ENCODE data around the gene MEIS2. TPM values are rescaled to one million over a fixed set of nuclear protein-coding genes. Genes with fewer than 3 reads are reported as not detected.

The MEIS2 gene
- total RNA-seq, 1 donor from 2014 or later, result not detected

DNA sequence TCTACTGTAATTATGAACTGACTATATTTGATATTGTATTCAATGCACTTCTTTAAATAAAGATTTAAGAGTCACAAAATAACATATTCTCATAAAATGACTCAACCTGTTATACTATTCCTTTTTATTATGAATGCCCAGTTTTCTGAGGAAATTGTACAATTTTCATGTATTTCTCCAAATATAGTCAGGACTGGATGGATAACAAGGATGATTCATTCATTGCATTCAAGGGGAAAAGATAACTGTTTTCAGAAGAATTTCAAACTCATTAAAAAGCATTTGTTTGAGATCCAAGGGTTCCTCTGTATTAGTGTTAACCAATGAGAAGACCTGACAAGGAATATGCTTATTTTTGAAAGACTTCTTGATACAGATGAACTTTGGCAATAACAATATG is 163.7 kb downstream of the MEIS2 start:
- intact Hi-C loops (cut with micrococcal nuclease), result no loop called here

DNA sequence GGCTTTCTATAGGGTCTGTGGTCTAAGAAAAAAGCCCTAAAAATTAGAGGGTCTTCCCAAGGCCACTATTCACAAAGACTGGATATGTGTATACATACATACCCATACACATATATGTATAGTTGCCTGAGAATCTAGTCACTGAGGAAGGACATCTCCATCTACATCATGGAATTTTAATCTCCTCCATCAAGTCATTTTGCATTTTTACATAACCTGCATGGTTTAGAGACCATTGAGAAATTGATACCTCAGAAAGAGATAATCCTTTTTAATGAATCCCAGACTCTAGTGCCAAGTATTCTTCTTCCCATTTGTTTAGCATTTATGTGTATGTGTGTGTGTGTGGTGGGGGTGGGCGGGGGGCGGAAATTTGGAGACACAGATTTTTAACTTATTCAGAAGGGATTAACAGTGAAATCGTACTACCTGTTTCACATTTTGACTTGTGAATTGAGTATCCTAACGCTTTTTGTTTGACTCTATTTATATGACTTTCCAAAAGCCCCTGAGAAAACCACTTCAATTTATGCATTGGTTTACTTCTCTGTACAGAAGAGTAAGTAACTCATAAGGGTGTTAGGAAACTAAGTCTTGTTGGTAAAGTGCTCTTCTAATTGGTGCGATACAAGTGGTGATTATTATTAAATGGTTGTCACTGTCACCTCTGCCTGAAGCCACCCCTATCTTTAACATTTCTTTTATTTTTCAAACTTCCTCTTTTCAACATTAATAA is 166.9 kb downstream of the MEIS2 start:
- intact Hi-C loops (cut with micrococcal nuclease), result no loop called here

DNA sequence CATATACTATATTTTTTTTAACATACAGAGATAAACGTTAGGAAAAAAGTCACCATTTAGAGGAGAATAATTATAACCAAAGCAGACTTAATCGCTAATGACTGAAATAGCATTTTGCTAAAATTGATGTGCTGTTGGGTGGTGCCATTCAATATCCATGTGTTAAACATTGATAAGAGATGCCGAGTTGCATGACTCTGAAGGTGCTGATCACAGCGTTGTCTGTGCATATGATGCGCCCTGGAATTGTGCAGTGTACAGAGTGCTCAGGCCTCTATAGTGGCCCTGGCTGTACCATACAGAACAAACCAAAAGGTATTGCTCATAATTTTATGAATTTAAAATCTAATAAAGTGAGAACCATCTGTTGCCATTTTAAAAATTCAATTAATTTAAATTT is 168.3 kb downstream of the MEIS2 start:
- intact Hi-C loops (cut with micrococcal nuclease), result no loop called here

DNA sequence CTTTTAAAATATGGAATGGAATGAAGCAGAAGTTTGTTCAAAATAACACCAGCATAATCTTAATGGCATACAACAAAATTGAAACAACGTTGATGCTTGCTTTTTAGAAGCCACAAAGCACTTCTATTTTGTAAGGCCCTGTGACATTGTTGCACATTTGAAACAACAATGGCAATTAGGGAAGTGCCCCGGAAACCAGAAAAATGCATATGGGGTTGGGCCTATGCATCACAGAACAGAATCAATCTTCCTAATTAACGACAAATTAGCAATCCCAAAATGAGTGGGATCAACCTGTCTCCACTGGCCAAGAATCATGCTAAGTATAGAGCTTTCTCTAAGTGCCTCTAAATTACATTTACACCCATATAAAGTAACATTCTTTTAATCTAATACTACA is 168.9 kb downstream of the MEIS2 start:
- intact Hi-C loops (cut with micrococcal nuclease), result no loop called here

GRCh38 chr15:36926427-36926825 is 173.9 kb downstream of the MEIS2 start:
- intact Hi-C loops (cut with micrococcal nuclease), result no loop called here

DNA sequence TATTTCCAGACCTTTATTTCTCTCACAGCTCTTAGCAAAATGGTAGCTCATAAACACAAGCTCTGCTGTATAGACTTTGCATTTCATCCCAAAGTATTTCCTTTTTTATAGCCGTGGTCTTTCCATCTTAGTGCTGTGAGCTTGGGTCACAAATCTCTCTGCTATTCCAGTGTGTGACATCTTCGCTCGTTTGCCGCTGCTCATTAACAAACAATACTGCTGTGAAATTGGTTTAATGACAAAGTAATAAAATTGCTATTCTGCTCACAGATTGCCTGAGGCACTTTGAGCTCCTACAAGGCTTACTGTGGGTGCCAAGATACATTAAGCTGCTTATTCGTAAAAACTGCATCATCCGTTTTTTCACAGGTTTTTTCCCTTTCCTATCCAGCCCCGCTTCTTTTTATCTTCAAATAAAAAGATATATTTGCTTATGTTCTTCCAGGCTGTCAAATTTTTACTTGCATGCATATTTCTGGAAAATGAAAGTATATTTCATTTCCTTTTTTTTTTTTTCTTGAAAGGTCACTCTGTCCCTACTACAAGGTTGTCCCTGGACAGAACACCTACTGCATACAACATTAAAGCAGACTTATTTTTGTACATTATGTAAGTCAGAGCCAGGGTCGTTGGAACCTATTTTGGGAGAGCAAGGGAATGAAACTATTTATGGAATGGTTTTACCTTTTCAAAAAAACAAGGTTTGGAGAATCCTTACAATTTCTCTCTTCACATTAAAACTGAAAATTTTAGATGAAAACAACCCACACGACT is 174.5 kb downstream of the MEIS2 start:
- intact Hi-C loops (cut with micrococcal nuclease), result no loop called here

DNA sequence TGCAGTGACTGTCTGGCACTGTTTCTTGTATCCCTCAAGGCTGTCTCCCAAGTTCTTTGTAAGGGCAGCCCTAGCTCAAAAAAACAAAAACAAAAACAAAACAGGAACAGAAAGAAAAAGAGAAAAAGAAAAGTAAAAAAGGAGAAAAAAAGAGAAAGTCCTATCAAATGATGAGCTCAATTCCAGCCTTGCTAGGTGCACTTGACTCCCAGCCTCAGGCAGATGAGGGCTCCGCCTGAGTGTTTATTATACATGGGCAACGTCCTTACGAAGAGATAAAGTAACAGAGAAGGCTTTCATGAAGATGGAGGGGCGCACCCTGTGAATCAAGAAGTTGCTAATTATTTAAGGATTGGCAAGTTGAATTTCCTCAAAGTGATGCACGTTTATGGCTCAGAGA is 175.3 kb downstream of the MEIS2 start:
- intact Hi-C loops (cut with micrococcal nuclease), result no loop called here

GRCh38 chr15:36924034-36924433 is 176.3 kb downstream of the MEIS2 start:
- intact Hi-C loops (cut with micrococcal nuclease), result no loop called here

DNA sequence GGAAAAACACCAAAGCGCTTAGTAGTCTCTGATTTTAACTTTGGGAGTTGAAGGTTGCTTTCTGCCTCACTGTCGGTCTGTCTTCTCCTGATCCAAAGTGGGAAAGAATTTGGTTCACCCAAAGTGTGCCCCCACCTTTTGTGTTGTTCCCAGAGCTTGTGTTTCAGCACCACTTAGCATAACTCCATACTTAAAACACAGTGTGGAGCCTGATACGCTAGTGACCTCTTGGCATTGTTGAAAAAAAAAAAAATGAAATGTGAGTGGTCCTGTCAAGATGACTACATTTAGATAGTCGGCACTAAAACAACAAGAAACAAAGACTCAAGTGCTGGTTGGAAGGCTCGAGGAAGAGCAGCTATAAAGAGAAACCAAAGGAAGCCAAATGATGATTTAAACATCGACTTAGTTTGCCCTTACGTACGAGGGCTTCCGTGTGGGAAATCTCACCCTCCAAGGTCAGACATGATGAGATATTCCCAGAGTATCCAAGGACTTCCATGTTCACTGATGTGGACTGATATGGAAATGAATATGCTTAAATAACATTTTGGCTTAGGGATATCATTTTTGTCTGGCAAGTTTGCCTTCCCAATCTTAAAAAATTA is 178.8 kb downstream of the MEIS2 start:
- intact Hi-C loops (cut with micrococcal nuclease), result no loop called here

DNA sequence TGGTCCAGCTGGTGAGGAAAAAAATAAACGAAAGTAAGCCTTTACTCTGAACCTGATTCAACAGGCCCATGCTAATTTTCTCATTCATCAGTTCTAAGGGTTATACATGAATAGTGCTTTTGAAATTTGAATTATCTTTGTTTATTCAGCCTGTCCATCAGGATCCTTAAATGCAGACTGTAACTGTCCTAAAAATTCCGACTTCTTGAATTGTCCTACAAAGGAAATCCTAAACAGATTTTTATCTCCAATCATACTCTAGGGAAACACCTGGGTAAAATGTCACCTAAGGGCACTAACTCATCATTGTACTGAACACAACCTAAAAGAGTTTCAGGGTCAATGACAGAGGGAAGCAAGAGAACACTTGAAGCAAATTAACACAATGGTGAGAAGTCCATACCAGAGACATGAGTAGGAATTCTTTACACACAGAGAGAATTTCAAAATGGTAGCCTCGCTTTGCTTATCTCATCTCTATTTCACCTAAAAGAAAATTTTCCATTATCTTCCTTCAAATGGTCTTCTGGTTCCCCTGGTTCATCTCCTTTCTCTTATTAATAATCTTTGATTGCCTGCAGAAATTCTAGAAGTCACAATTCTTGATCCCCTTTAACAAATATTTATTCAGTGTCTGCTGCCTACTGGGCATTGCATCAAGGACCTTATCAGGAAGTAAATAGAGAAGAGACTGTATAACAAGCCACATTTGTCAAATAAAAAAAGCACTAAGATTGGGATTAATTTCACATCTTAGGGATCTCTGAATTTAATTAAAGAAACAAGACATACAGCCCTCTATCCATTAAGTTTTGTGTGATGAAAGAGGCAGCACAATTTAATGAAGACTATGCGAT is 182.7 kb downstream of the MEIS2 start:
- intact Hi-C loops (cut with micrococcal nuclease), result no loop called here

- intact Hi-C loops (cut with micrococcal nuclease), result no loop called here
Observed at GRCh38 chr15:36914960-36915808, 185.2 kb downstream of the MEIS2 start.

GRCh38 chr15:36914466-36914865 is 185.9 kb downstream of the MEIS2 start:
- intact Hi-C loops (cut with micrococcal nuclease), result no loop called here

DNA sequence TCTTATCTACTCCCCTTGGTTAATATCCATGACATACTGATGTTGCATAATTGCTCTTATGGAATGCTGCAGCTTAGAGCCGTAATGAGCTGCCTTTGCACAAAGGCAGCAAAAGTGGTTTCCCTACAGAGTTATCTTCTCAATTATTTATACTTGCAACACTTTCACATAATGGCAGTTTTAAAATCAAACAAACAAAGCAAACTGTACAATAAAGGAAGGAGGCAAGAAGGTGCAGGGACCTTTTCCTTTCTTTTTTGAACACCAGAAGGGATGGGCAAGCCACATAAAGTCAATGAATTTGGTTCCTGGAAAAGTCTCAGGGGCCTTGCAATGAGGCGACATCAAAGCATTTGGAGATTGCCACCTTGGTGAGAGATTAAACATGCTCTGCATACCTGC is 188.0 kb downstream of the MEIS2 start:
- intact Hi-C loops (cut with micrococcal nuclease), result no loop called here

DNA sequence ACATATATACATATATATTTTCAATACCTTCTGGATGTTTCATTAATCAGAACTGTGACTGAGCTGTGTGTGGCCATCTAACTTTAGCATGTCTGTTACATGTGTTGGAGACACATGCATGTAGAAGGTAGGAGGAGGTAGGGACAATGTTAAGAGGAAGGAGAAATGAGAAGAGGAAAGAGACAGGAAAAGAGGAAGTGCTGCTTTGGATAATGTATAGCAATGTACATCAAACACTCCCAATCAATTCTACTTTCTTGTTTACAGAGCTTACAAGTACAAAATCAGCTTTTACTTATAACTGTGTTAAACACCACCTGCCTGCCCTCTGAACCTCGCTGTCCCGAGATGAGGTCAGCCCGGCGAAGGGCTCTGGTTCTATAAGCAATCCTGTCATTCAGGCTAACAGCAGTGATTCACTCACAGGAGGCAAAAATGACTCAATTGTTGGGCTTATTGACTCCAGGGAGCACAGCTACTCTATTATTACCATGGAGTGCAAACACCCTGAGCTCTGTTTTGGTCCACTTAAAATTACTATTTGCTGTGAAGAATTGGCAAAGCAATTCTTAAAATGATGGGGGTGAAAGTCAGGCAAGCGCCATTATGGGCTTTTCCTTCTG is 188.9 kb downstream of the MEIS2 start:
- intact Hi-C loops (cut with micrococcal nuclease), result no loop called here

- intact Hi-C loops (cut with micrococcal nuclease), result no loop called here
Observed at GRCh38 chr15:36908991-36909390, 191.4 kb downstream of the MEIS2 start.

- intact Hi-C loops (cut with micrococcal nuclease), result no loop called here
Observed at GRCh38 chr15:36907295-36907694, 193.1 kb downstream of the MEIS2 start.

DNA sequence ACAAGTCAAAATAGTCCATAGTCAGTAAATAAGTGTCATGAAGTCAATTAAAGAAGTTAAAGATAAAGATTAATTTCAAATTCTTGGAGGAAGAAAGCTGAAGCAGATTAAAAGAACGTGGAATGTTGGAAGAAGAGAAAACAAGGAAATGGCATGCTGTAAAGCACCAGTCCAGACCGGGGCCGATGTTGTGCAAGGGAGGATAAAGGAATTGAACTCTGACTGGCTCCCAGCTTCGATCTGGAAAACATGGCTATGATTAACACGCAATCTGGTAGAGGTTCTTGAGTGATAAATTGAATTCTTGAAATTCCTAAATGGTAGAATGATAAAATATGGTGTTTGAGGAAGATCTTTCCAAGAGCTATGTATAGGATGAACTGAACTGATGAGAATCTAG is 194.4 kb downstream of the MEIS2 start:
- intact Hi-C loops (cut with micrococcal nuclease), result no loop called here

DNA sequence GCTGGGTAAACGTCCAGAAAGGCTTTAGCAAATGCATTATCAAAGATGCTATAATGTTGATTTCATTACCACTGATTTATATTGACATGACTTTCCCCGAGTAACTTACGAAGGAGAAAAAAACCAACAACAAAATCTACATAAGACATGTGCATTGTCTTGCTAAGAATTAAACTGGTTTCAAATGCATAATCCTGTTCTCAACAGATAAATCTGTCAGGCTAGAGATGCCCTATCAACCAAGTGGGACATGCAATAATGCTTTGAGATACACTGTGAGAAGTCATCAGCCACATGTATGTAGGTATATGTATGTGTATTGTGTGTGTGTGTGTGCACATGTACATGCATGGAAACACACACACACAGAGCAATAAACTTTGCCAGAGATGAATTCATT is 195.6 kb downstream of the MEIS2 start:
- intact Hi-C loops (cut with micrococcal nuclease), result no loop called here

DNA sequence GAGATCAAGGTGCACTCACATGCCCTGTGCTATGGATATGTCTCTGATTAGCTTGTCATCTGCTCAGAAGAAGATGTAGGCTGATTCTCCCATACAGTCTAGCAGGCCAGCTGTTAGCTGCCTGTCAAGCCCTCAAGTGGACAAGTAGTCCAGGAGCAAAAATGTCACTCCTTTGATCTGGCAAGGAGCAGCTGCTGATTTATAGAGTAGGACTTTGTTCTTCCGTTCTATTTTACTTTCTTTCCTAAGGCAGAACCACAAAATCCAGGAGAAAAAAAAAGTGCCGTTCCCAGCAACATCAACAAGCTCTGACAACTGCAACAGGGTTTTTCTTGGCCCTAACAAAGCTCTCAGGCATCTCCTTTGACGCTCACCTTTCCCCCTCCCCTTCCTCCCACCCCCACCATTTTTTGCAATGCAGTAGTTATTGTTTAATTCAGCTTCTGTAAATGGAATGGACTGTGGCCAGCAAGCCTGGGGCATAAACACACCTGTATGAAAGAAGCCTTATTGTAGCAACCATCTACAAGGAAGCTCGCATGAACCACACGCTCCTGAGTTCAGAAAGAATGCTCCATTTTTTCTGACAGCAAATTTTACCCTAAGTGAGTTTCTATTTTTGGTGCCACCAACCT is 196.3 kb downstream of the MEIS2 start:
- intact Hi-C loops (cut with micrococcal nuclease), result no loop called here

DNA sequence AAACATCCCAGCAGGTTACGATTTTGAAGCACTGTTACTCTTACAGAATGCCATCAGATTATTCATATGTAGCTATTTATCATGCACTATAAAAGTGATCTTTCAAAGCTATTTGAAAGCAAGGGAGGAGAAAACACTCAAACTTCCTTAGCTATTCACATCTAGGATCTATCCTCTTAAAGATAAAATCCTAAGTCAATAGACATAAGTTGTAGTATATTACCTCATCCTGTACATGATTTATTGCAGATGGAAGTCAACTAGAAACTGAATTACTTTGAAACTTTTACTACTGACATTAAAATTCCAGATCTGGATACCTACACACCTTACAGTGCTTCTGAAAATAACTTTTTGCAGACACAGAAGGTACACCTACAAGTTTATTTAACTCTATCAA is 197.2 kb downstream of the MEIS2 start:
- intact Hi-C loops (cut with micrococcal nuclease), result no loop called here

All from T-helper 2 cell treated with Interferon-gamma antibody and Interleukin-4, amounts not matched to agents 100 ng/mL and 5 ng/mL, for 36 hours (primary cell).